Hematopoietic multipotent progenitor cell treated with erythropoietin and hydrocortisone succinate and interleukin-3 and kit ligand, for 4 days (in vitro differentiated cells): ENCODE data around the gene MASP1.
"Not testable (repeated sequence)": the region's sequence is repeated elsewhere in the genome, so short reads cannot be mapped to it uniquely, and the experiment has no call there.

ENCODE experiments used
- DNase-seq: peaks from one replicate; pipeline ENCODE4 v3.0.0-alpha.2; 2015

Gene MASP1

DNA sequence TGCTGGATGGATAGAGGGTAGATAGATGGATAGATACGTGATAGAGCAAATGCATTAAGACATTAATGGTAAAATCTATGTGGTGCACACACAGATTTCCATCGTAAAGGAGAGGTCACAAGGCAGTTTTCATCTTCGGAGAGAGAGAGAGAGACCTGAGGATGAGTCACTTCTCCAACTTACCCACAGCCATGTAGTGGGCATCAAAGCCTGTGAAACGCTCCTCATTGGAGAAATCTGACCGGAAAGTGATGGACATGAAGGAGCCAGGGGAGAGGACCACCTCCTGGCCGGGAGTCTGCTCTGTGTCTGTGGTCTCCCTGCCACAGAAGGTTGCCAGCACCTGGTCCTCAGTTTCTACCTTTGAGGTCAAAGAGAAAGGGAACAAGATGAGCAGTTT, 29.2 kb downstream of the MASP1 start:
- DNase-seq, result no peak

DNA sequence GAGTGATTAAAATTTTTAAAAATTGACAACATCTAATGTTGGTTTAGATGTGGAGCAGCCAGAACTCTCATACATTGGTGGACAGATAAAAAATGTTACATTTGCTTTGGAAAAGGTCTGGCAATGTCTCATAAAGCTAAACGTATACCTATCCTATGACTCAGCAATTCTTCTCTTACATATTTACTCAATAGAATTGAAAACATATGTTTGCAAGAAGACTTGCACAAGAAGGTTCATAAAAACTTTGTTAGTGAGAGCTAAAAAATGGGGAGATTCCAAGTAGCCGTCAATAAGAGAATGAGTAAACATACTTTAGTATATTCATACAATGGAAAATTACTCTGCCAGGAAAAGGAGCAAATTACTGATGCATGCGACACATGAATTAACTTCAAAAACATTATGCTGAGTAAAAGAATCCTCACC, 30.0 kb downstream of the MASP1 start:
- DNase-seq, result no peak

DNA sequence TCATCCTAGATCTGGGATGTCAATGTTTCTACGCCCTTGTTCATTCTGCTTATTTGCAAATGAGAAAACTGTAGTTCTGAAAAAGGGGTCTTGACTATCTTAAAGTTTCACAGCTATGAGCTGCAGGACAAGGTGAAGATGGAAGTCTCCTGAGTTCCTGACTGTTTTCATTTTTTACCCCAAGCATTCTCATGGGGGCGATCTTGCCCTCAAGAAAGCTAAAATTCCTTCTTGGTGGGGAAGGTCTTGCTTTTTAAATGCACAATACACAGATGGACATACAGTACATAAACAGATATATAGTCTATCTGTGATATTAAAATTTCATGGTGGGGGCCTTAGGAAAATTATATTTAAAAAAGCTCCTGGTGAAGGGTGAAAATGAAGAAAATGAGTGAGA, 32.4 kb downstream of the MASP1 start:
- peak; percentile 8 for DNase-seq

DNA sequence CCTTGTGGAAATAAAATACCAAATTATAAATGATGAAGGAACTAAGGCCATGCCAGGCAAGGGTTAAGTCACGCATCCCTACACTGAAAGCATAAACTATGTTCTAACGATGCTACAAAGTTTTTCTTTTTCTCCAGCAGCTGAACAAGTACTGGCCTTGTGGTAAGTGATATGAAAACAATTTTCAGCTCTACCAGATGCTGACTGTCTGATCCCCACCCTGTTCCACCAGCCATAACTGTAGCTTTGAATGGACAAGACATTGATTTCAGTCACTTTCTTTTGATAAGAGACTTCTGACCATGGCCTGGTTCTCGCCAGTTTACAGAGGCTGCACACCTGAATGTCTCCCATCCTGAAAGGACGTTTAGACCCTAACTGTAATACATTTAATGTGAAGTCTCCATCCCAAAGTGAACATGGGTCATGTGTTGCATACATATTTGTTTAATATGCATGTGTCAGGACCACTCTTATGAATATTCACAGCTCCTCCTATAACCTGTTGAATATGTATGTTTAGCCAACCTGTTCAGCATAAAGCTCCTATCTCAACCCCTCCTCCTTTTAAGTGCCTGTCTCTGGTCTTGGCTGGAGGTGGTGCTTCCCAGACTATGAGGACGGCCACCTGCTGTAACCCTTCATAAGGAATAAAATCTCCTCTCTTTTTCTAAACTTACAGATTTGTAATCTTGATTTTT, 33.4 kb downstream of the MASP1 start:
- no peak for DNase-seq

DNA sequence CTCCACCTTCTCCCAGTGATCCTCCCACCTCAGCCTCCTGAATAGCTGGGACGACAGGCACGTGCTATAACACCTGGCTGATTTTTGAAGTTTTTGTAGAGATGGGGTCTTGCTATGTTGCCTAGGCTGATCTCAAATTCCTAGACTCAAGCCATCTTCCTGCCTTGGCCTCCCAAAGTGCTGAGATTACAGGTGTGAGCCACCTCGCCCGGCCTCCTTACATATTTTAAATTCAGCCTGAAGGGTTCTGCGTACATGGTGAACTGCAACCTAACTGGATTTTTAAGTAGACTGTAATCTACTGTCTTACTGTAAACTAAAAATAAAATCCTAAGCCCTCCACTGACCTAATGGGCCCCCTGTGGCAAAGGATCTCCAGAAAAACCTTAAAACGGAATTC, 34.1 kb downstream of the MASP1 start:
- no peak for DNase-seq

- DNase-seq, result no peak
These were observed 35.4 kb downstream of the MASP1 start for GRCh38 chr3:187256051-187256616.

- peak; percentile 18 for DNase-seq
These were observed 36.2 kb downstream of the MASP1 start for GRCh38 chr3:187255314-187255713.

DNA sequence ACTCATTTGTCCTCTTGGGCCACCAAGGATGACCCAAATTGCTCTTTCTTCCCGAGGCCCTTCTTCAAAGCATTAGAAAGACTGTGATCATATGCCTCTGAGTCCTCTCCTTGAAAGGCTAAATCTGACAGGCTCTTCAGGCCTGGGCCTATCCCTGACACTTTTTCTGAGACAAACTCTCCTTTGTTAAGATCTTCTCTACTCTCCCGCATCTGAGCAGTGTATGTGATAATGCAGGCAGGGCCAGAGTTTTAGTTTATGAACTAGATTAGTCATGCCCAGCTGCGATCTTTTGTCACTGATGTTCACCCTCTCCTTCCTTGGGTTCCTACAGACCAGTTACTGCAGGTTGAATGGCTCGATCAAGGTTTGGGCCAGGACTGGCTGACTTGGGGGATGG, 39.2 kb downstream of the MASP1 start:
- no peak for DNase-seq

DNA sequence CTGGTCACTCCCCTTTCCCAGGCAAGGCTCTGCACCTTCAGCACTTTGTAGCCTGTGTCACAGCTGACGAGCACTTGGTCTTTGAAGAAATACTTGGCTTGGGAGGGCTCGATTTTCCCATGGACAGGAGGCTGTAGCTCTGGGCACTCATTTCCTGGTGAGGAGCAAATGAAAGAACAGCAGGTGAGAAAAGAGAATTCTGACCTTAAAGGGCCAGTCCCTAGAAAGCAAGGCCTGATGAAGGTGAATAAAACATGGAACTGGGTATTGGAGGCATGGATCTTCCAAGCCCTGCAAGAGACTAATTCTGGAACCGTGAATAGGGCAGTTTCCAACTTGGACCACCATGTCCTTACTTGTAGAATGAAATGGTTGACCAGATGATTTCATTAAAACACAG, 39.9 kb downstream of the MASP1 start:
- DNase-seq, result no peak

GRCh38 chr3:187247398-187247797, 44.1 kb downstream of the MASP1 start:
- no peak for DNase-seq

DNA sequence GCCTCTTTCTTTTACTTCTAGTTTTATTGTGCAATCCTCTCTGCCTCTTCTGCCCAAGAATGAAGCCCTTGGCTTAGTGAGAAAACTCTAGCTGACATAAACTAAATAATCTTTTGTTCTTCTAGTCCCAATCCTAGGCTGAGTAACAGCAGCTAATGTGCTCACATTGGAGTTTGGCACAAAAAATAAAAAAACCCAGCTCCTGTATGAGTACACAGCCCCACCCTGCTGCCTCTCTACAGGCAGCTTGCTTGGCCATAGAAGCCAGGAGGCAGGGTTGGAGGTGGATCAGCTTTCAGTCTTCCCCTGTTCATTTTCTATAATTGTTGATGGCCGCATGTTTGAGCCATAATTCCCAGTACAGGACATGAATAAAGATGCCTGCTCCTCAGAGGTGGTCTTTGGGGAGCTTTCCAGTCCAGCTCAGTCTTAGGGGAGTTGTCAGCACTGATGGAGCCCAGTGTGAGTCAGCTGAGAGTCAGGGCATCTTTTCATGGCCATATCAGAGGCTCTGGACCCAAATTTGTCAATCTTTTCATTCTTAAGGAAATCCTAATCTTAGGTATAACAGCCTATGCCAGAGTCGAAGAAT, 47.5 kb downstream of the MASP1 start:
- DNase-seq, result no peak

DNA sequence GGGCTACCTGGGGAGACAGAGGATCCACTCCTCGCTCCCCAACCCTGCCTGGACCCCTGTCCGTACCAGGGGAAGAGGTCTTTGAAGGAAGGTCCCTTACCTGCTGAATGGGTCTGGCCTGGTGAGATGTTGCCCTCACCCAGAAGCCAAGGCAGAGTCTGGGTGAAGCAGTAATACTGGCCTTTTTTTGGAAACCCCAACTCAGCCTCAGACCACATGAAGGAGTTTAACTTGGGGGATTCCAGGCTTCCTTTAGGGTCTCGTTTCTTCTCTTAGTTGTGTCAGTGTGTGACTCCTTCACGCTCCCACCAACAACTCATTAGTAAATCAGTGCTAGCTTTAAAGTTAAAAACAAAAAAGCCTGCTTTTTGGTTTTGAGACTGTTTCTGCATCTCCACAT, 48.6 kb downstream of the MASP1 start:
- DNase-seq, result no peak

DNA sequence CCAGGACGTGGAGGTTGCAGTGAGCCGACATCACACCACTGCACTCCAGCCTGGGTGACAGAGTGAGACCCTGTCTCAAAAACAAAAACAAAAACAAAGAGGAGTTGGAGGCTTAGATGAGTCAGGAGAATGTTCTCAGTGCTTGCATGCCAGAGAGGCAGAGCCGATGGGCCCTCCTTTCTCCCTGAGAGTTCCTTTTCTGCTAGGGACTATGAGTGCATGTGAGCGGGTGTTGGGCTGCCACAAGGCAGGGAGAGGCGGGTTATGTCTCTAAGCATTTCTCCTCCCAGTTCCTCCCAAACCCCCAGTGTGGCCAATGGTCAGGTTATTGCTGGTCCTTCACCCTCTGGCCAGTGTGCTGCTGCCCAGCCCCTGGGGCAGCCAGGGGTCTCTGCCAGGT, 49.1 kb downstream of the MASP1 start:
- DNase-seq, result no peak

DNA sequence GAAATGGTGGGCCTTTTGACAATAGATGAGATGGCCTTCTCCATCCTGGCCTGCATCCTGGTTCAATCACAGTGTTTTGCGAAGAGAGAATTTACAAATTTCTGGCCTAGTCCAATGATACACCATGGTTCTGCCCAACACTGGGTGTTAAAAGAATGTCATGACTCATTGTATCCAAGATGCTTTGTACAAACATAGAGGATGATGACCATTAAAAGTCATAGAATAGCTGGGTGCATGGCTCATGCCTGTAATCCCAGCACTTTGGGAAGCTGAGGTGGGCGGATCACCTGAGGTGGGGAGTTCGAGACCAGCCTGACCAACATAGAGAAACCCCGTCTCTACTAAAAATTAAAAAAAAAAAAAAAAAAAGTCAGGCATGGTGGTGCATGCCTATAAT, 52.7 kb downstream of the MASP1 start:
- not testable (repeated sequence) for DNase-seq

GRCh38 chr3:187238239-187238638, 53.3 kb downstream of the MASP1 start:
- DNase-seq, result no peak

DNA sequence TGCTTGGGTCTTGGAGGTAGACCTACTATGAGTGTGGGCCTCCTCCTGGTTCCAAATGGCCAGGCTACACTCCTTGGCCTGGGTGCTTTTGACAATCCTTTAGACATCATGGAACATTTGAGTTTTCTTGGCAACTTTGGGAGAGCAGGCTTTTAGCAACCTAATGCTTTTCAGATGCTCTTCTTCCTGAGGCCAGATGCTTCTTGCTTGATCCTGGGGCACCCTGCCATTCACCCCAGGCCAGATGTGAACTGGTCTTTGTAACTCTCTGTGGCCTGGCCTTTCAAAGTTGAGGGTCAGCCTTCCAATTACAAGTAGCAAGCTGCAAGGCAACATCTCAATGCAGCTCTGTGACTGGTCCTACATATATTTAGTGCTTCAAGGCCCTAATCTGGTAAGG, 53.8 kb downstream of the MASP1 start:
- DNase-seq, result no peak

- no peak for DNase-seq
These were observed 54.6 kb downstream of the MASP1 start for GRCh38 chr3:187236962-187237361.

DNA sequence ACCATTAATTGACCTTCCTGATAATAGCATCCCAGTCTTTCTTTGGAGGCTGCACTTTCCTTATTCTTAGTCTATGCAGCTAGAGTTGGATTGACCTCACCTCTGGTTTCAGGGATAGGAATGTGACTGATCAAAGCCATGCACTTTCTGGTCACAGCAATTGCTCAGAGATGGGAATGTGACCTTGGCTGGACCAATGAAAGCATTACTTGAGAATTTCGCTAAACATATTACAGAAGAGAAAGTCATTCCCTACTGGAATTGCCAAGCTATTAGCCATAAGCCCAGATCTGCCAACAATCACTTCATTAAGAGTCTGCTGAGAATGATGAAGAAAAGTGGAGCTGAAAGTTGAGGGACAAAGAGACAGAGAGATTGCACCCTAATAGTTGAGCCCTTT, 61.5 kb downstream of the MASP1 start:
- no peak for DNase-seq

DNA sequence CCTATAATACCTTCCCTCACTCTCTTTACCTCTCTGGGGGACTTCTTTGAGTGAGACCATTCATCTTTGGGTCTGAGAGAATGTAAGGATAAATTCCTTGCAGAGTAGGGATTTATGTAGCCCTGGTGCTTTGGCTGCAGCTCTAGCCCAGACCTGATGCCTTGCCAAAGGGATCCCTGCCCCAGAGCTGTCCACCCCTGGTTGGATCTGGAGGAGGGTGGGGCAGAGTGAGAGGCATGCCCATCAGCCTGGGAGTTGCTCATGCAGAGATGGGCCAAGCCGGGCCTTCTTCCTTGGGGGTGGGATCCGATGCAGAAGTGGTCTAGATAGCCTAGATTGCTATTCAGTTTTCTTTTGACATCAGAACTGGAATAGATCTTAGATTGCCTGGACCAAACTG, 62.8 kb downstream of the MASP1 start:
- DNase-seq, result no peak

- no peak for DNase-seq
These were observed 63.8 kb downstream of the MASP1 start for GRCh38 chr3:187227658-187228258.

DNA sequence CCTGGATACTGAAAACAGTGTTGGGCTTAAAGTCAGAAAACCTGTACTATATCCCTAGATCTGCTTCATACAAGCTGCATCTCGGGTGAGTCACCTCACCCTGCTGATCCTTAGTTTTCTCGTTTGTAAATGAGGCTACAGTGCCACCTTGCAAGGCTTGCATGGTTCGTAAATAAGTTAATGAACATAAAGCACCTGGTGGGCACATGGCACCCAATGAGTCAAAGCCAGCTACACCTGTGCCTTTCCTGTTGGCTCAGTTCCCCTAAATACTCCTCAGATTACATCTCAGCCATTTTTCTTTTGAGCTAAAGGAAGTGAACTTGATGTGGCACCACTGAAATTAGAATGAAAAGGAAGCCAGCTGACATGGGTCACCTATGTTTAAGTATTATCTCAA, 67.7 kb downstream of the MASP1 start:
- DNase-seq, result no peak

DNA sequence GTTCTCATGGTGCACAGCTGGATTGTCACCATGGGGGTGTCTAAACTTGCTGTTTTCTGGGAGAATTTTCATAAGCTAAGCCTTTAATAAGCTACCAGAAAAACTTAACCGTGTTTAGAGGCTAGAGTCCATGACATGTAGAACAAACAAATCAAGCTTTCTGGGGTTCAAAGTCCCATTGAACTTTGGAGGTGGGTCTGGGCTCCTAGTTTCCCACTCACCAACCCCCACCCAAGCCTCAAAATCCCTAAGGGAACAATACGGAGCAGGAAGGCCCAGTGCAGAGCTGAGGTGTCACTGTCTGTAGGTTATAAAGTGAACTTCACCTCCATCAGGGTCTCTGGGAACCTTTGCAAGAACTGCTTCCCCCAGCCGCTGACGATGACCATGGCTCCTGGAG, 68.7 kb downstream of the MASP1 start:
- no peak for DNase-seq

DNA sequence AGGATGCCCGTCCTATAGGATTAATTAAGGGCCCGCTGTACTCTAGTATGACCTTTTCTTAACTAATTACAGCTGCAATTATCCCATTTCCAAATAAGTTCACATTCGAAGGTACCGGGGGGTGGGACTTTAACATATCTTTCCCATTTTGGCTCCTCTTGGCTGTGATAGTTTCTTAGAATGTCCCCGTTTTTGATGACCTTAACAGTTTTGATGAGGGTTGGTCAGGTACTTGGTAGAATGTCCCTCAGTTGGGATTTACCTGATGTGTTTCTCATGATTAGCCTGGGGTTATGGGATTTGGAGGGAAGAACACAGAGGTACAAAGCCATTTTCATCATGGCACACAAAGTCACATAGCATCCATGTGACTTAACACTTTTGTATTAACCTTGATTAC, 76.1 kb downstream of the MASP1 start:
- DNase-seq, result no peak

DNA sequence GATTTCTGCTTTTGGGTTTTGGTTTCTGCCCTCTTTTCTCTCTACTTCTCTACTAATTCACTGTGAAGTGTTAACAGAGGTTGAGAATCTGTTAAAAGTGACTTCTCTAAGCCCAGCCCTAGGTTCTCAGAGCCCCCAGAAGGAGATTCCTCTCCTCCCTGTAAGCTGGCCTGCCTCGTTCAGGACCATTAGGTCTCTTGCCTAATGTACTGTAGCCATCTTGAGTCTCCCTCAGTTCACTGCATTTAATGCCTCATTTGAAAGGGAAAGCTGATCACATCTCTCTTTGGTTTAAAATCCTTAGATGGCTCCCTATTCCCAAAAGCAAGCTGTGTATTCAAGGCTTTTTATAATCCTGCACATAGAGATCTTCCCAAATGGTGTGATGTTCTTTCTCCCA, 77.9 kb downstream of the MASP1 start:
- DNase-seq, result no peak
